Kidney tubule cell (primary cell): ENCODE results near the gene KCND3.

Experiments
- DNase-seq: peaks from one replicate; pipeline ENCODE4 v3.0.0-alpha.2; 2018; ENCODE audit warnings: low spot score

Gene KCND3

DNA sequence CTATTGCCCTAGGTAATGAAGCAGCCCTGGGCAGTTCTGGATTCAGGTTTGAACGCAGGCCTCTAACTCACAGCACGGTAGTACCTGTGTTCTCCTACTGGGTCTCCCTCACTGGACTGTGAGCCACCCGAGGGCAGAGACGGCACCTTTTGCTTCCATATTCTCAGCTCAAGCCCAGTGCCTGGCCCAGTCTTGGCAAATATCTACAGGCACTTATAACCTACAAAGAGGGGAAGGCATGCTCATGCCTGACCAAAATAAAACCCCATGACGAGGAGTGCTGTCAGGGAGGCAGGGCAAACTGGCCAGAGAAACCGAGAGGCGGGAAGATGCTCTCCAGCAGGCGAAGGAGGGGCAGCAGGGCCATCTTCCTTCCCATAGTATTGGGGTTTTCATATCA, 142.6 kb downstream of the KCND3 start:
- DNase-seq: no peak

DNA sequence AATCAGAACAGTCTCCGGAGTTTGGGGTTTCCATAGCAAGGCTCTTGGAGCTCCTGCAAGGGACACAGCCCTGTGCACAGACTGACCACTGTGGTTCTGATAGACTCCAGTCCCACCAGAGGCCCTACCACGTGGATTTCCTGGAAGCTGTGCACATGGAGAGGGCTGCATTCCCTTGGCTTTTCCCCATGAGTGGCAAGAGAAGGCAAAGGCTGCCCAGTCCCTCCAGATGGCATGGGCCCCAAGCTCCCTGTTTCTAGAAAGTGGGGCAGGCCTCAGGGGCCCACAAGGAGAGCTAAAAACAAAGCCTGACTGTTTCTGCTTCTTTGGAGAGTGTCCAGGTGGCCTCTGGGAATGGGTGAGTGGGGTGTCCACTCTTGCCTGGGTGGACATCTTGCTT, 146.3 kb downstream of the KCND3 start:
- DNase-seq: no peak

DNA sequence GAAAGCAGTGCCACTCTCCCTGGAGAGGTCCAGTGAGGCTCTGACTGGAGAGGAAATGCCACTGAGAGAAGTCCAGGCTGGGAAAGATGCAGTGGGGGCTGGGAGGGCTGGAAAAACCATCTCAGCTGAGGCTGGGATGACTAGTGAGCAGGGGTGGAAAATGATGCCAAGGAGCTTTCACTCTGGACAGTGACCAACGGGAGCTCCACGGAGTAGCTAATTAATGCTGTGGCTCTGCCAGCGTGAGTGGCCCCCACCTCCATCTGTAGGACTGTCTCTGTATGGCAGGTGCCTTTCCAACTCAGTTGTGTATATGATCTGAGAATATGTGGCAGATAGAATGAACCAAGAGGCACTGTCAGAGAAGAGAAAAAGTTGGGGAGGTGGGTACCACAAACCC, 147.1 kb downstream of the KCND3 start:
- DNase-seq: no peak

DNA sequence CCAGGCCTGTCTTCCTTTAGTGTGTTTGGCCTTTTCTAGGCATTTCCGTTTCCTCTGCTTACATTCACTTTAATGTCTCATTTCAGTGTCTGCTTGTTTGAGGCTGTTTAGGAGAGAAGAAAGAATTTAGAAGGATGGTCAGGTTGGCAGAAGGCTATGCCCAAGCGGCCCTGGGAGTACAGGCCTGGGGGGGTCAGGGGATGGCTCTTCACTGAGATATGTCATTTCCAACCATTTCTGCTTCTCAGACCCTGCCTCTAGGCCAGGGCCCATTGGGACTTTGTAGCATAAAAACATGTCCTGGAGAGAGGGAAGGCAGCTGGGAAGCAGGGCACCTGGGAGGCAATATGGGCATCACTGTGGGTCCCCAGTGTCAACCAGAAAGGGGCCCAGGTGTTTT, 147.7 kb downstream of the KCND3 start:
- DNase-seq: no peak

DNA sequence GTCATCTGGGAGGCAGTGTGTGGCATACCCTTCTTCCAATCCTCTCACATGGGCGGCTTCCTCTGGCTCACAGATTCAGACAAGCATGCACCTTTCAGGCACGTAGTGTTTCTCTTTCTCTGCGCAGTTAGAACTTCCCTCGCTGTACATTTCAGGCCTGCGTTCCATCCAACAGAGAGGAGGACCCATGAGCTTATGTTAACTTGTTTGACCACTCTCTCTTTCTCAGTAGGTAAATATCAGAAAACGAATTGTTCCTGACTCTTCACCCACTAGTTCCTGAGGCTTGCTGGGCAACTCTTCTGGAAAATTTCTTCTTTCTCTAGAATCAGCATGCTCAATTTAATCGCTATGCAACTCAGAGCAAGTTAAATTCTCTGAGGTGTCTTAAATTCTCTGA, 148.3 kb downstream of the KCND3 start:
- no peak for DNase-seq

DNA sequence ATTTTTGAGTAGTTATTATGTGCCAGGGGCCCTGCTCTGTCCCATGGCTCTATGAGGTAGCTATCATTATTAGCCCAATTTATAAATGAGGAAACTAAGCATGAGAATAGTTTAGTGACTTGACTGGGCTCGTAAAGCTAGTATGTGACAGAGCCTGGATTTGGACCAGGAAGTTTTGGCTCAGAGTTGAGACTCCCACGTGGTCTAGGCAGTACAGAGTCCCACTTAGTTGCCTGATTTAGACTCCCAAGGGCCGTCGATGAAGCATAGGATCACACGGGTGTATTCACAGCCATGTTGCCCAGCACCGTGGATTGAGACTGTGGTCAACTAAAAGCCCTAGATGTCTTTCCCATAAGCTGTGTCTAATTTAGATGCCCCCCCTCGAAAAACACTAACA, 152.1 kb downstream of the KCND3 start:
- DNase-seq: no peak

DNA sequence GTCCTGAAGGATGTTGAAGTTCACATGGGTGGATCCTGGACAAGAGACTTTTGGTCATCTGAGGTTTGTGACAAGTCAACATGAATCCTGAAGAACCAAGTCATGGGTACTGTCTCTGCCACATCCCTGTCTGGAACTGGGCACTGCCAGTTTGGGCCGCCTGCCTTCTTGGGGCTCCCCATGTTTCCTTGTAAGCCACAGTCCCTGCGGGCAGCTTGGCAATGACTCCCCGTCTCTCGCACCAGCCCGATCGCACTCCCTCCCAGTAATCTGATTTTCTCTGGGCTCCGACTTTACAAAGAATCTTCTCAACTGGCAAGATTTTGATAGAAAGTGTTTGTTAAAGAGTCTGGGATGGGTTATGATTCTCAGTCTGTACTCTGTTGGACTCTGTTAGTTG, 153.4 kb downstream of the KCND3 start:
- no peak for DNase-seq

DNA sequence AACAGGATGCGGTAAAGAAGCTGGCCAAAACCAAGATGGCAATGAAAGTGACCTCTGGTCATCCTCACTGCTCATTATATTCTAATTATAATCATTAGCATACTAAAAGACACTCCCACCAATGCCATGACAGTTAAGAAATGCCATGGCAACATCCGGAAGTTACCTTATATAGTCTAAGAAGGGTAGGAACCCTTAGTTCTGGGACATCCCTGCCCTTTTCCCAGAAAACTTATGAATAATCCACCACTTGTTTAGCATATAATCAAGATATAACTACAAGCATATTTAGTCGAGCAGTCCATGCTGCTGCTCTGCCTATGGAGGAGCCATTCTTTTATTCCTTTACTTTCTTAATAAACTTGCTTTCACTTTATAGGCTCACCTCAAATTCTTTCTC, 154.0 kb downstream of the KCND3 start:
- DNase-seq: no peak

DNA sequence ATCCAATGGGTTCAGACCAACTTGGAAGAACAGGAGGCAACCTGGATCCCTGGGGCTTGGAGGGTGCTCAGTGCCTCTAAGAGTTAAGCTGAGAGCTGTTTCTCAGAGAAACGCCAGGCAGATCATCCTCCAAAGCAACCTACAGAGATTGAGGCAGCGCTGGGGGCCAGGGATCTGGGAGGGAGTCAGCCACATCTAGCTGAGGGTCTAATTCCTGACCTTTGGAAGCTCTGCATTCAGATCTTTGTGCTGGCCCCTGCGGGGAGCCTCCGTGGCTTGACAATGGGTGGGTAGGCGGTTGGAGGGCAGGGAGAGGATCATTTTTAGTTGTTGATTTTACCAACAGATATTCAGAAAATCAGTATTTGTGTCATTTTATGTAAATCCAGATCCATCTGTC, 154.5 kb downstream of the KCND3 start:
- DNase-seq: no peak

DNA sequence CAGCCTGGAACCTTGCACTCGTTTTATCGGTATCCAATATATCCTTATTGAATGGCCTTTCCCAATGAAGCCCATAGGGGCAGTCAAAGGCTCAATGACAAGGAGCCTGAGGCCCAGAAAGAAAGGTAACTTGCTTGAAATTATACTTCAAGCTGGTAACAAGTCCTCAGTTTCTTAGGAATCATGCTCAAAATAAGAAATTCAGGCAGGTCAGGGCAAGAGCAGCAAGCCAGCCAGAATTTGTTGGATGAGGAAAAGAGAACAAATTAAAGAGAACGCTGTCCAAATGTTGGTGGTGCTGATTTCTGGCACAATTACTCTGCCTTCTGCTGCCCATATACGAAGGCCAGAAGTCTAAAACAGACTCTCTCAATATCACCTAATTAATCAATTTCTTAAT, 156.1 kb downstream of the KCND3 start:
- no peak for DNase-seq

DNA sequence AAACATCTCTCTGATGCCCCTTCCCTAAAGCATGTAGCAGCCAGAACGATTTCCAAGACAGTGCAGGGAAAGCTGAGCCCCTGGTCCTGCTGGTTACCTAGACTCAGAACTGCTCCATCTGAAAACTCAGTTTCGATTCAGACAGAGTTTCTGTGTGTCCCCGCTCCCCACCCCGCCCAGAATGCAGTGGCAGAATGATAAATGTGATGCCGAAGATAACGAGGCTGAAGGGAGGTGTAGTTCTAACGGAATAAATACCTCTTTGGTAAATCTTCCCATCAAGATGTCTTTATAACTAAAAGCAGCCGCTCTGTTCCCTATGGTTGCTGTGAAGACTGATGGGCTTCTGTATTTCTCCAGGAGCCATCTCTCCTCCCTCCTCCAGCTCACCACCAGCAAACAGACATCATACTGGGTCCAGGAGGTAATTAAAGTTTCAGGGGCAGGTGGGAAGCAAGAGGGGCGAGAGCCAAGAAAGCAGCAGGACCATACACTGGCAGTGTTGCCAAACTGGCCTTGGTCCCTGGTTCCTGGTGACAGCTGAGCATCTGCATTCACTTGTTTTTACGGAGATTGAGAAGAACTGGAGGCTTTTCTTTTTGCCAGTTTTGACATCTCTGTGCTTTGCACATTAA, 156.8 kb downstream of the KCND3 start:
- no peak for DNase-seq

DNA sequence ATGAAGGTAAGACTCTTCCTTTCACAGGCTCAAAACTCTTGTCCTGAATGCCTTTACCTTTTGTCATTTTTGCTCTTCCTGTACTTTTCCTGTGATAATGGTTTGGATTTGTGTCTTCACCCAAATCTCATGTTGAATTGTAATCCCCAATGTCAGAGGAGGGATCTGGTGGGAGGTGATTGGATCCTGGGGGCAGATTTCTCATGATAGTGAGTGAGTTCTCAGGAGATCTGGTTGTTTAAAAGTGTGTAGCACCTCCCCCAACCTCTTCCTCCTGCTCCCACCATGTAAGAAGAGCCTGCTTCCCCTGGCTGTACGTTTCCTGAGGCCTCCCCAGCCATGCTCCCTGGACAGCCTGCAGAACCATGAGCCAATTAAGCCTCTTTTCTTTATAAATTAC, 158.3 kb downstream of the KCND3 start:
- no peak for DNase-seq

DNA sequence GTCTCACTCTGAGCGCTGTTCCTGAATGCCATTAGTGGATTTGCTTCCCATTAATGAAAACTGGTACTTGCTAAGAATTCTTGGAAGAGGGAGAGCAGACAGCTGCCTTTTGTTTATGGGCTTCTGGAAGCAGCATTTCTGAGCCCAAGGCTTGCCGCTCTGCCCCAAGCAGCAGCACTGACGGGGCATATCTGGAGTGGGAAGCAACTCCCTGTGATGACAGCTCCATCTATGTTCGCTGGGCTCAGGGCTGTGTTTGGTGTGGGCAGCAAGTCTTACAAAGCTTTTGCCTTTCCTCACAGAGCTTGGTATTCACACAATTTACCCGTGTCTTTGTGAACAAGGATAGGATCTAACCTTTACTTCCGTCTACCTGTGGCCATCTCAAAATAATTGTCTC, 161.5 kb downstream of the KCND3 start:
- DNase-seq: no peak

DNA sequence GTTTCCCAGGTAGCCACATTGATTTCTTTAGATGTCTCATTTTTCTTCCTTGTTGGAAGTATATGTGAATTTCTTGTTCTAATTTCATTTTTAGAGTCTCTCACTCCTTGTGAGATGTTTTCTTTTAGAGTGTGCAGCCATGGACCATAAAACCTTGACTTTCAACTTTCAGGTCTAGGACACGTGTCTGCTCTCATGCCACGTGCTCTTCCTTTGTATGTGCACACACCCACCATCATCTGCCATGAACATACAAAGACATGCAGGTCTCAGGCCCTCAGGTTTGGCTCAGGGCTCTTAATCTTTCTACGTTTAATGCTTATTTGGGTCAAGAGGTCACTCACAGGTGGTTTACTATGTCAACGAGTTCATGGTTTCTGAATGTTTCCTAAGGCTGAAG, 163.2 kb downstream of the KCND3 start:
- no peak for DNase-seq

DNA sequence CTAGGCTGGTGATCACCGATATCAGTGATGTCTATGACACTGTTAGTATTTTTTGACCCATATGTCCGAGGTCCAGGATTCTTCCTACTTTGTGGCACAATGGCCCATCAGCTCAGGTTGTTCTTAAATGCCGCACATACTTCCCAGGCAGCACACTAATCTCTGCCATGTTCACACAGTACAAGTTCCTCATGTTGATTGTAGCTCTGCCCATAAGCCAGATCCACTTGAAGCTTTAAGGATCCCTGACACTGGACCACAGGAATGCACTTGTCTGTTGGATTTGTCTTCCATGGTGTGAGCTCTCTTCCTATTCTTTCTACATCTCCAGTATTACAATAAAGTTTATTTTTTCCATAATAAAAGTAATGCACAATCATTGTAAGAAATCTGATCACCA, 164.3 kb downstream of the KCND3 start:
- no peak for DNase-seq

DNA sequence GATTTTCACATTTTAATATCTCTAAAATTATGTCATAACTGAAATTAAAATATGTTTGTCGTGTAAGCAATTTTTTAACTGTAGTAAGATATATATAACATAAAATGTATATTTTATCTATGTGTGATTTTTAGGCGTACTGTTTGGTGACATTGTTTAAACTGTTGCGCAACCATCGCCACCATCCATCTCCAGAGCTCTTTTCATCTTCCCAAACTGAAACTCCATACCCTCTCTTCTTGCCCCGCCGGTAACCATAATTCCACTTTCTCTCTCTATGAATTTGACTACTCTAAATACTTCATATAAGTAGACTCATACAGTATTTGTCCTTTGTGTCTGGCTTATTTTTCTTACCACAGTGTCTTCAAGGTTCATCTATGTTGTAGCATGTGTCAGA, 167.3 kb downstream of the KCND3 start:
- DNase-seq: no peak

DNA sequence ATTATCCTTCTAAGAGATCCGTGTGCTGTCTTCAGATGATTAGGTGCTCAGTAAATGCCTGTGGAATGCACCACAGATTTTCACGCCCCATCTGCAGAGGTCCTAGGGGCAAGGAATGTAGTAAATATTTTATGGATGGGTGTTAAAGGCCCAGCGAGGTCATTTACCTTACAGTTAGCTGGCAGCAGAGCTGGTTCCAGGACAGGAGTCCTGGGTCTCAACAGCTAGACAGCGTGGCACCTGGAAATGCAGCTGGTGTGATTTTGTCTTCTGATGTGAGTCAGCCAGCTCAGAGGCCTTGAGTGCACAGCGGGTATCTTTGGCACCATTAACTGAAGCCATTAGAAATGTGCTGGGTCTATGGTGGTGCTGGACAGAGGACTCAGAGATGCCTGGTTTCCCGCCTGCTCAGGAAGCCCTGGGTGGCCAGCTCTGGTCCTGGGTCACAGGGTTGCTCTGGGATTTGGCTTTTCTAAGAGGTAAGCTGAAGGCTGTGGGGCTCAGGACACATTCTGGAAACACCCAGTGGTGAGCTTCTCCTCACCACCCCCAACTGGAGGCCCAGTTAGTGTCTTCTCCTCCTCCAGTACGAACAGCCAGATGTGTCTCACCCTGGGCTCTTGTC, 168.2 kb downstream of the KCND3 start:
- DNase-seq: peak; percentile 52

DNA sequence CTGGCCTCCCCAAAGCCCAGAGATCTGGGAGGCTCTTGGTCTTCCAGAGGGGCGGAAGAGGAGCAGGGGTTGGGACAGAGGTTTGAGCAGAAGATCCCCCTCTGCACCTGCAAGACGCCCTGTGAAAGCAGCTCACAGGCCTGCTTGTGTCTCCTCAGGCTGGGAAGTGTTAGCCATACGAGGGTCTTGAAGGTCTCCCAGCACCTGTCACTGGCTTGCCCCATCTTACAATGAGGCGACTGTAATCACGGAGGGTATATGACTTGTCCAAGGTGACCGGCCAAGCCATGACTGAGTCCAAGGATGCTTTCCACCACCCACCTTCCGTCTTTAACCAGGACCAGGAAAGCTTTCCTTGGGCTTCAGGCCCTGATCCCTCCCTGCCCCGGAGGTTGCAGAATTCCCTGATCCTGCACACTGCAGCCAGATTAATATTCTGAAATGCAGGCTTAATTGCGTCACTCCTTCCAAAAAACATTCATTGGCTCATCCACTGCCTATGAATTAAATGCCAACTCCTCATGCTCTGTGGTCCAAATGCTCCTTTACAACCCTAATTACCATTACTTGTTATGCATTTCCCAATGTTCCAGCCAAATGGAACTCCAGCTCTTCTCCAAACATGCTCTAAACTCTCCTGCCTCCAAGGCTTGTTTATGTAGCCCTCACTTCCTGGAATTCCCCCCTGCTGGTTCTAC, 169.8 kb downstream of the KCND3 start:
- DNase-seq: no peak

DNA sequence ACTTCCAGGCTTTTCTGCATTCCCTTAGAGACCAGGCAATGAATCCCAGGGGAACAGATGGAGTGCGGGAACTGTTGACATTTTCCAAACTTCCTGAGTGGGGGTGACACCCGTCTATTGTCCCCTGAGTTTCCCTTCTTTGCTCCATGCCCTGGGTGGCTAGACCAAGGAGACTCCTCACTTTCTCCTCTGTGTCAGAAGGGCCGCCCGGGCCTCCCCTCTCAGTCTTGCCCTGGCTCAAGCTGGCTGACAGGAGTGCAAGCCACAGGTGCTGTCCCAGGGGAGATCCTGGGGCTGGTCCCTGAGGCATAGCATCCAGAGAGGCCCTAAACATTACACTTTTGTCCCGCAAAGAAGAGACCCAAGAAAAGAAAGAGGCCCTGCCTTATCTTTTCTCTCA, 170.9 kb downstream of the KCND3 start:
- no peak for DNase-seq

DNA sequence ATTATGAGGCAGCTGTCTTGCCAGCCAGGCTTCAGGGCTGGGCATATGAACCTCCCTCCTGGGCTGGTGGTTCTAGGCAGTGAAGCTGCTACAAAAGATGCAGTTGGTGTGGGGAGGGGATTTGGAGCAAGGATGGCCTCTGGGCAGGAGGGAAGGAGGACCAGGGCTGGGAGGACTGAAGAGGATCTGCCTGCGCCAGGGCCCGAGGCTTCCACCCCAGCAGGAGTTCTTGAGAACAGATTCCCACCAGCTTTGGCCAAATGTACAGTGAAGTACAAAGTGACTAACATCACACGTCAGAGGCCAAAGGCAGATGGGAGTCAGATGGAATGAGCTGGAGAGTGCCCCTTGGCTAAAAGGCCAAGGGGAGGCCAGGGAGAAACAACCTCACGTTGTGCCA, 171.4 kb downstream of the KCND3 start:
- no peak for DNase-seq

DNA sequence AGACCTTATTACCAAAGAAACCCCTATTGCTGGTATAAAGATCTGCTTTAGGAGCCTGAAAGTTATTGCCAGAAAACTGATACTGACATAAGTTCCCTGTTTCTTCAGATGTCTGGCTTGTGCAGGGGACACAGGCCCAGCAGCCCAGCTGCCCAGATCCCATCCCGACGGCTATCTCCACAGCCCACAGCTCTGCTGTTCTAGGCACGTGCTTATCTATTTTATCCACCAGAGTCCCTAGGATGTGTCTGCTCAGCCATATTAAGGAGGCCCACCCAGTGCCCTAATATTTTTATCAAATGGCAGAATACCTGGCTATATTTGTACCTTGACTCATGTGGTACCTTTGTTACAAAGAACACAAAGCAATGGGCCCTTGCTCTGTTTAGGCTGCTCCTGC, 174.8 kb downstream of the KCND3 start:
- DNase-seq: no peak

DNA sequence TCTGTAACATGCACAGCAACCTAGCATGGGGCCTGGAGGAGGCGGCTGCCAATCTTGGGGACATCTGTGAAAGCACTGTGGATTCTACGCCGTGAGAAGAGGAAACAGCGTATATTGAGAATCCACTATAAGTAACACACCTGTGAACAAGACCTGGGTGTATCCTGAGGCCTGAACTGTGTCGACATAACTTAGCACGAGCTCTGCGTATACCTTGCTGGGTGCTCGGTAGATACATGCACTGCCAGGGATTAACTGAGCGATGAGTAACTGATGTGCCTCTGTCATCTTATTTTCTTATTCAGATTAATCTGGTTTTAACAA, 175.2 kb downstream of the KCND3 start:
- no peak for DNase-seq

DNA sequence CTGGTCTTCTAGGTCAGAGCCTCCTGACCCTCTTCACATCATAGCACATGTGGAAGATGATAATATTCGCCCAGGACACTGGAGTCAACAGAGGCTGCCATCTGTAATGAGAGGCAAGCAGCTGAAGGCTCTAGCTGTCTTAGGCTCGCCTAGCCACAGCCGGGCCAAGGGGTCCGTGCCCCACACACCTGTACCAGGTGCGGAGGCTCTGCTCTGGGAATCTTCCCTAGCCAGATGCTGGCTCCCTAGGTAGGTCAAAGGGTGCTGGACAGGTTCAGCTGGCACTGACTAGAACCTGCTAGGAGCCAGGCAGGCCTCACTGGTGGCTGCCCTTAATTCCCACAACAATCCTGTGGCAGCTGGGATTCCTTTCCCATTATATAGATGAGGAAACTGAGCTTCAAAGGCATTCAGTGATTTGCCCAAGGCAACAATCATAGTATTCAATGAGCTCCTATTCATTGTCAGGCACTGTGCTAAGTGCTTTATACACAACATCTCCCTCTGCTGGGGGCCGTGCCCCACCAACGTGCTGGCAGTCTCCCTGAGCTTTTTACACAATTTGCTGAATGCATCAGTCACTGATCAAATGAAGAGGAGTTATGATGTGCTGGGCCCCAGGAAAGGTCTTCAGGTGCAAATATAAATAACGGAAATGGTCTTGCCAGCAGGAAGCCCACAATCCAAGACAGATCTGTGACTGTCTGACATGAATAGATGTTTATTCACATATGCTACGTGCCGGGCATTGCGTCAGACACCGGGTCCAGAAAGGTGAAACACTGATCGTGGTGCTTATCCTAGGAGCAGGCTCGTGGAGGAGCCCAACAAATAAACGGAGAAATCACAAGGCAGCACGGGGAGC, 175.8 kb downstream of the KCND3 start:
- no peak for DNase-seq
